WTC11 (cell line): ENCODE results near the gene PPIP5K2.

Source experiments
- CREM ChIP-seq: sonication (generic); formaldehyde crosslinking; IDR thresholded peaks from 2 replicates; pipeline ENCODE4 v1.8.1; 2022; ENCODE audit warnings: mild to moderate bottlenecking, missing genetic modification reagents, moderate library complexity
- CTCF ChIP-seq: fragments of 200-600 bp; IDR thresholded peaks from 2 replicates; pipeline ENCODE4 v1.8.0; 2022; ENCODE audit warnings: antibody characterized with exemption
- ERG ChIP-seq: fragments of 250-450 bp; sonication (Bioruptor Pico); IDR thresholded peaks from 2 replicates; pipeline ENCODE4 v1.8.0; 2021; ENCODE audit warnings: mild to moderate bottlenecking
- KAT7 ChIP-seq: sonication (generic); formaldehyde crosslinking; IDR thresholded peaks from 2 replicates; pipeline ENCODE4 v1.8.1; 2023; ENCODE audit warnings: missing genetic modification reagents, mild to moderate bottlenecking, borderline replicate concordance
- MAX ChIP-seq: sonication (generic); formaldehyde crosslinking; IDR thresholded peaks from 2 replicates; pipeline ENCODE4 v1.8.0; 2022; ENCODE audit warnings: mild to moderate bottlenecking, missing genetic modification reagents
- SMAD3 ChIP-seq: sonication (generic); formaldehyde crosslinking; IDR thresholded peaks from 2 replicates; pipeline ENCODE4 v1.8.0; 2022; ENCODE audit warnings: missing genetic modification reagents, mild to moderate bottlenecking, borderline replicate concordance
- TP53 ChIP-seq: sonication (generic); formaldehyde crosslinking; IDR thresholded peaks from 2 replicates; pipeline ENCODE4 v1.8.1; 2023; ENCODE audit warnings: mild to moderate bottlenecking, missing genetic modification reagents
- USF2 ChIP-seq: sonication (generic); formaldehyde crosslinking; IDR thresholded peaks from 2 replicates; pipeline ENCODE4 v1.8.1; 2023; ENCODE audit warnings: mild to moderate bottlenecking, missing genetic modification reagents, moderate library complexity
- ZNF263 ChIP-seq: sonication (generic); formaldehyde crosslinking; IDR thresholded peaks from 2 replicates; pipeline ENCODE4 v1.8.1; 2022; ENCODE audit warnings: low read depth, mild to moderate bottlenecking, moderate library complexity, missing genetic modification reagents
- ZNF416 ChIP-seq: fragments of 250-450 bp; sonication (Bioruptor Pico); IDR thresholded peaks from 2 replicates; pipeline ENCODE4 v1.9.0; 2021; ENCODE audit warnings: mild to moderate bottlenecking, inconsistent platforms

GRCh38 chr5:103089272-103089671 lies 30.8 kb upstream of the PPIP5K2 start:
- TF ChIP-seq KAT7 (CRISPR knock-in tag) (no peak), CTCF (no peak), ERG (no peak), MAX (no peak), USF2 (CRISPR knock-in tag) (no peak), CREM (CRISPR knock-in tag) (no peak), ZNF416 (no peak), ZNF263 (CRISPR knock-in tag) (no peak), TP53 (CRISPR knock-in tag) (no peak), SMAD3 (CRISPR knock-in tag) (no peak)
